HepG2 (cell line): ENCODE results near the gene ASB8. TPM values are rescaled to one million over a fixed set of nuclear protein-coding genes. Genes with fewer than 3 reads are reported as not detected.

Experiments used
- CEBPZ ChIP-seq: IDR thresholded peaks from 2 replicates; pipeline ENCODE4 v1.6.1; 2012; ENCODE audit warnings: low read length, improper control_type of control experiment
- EHMT2 ChIP-seq: fragments of 200-600 bp; sonication (generic); IDR thresholded peaks from 2 replicates; pipeline ENCODE4 v1.7.0; 2017; ENCODE audit warnings: antibody characterized with exemption, low read depth, low read length, borderline replicate concordance
- FLYWCH1 ChIP-seq: sonication (generic); formaldehyde crosslinking; IDR thresholded peaks from 2 replicates; pipeline ENCODE4 v1.8.1; 2023; ENCODE audit warnings: mild to moderate bottlenecking, missing genetic modification reagents
- GZF1 ChIP-seq: sonication (generic); formaldehyde crosslinking; IDR thresholded peaks from 2 replicates; pipeline ENCODE4 v1.5.1; 2020; ENCODE audit warnings: mild to moderate bottlenecking, missing genetic modification reagents
- IRF9 ChIP-seq: sonication (generic); formaldehyde crosslinking; IDR thresholded peaks from 2 replicates; pipeline ENCODE4 v1.8.0; 2022; ENCODE audit warnings: missing genetic modification reagents, mild to moderate bottlenecking, borderline replicate concordance
- KDM3A ChIP-seq: IDR thresholded peaks from 2 replicates; pipeline ENCODE4 v1.6.1; 2018; ENCODE audit warnings: low read depth, missing compliant biosample characterization
- MTA1 ChIP-seq: sonication (generic); formaldehyde crosslinking; IDR thresholded peaks from 2 replicates; pipeline ENCODE4 v1.4.0; 2020; ENCODE audit warnings: missing genetic modification reagents, mild to moderate bottlenecking, borderline replicate concordance
- PLSCR1 ChIP-seq: sonication (generic); formaldehyde crosslinking; IDR thresholded peaks from 2 replicates; pipeline ENCODE4 v1.5.0; 2020; ENCODE audit warnings: missing genetic modification reagents, mild to moderate bottlenecking, borderline replicate concordance
- SRSF4 ChIP-seq: fragments of 200-400 bp; formaldehyde crosslinking; IDR thresholded peaks from one replicate; pipeline ENCODE4 v1.6.1; 2018; ENCODE audit warnings: mild to moderate bottlenecking, low read depth, low read length, moderate library complexity; ENCODE audit not compliant: poor library complexity, severe bottlenecking
- TOE1 ChIP-seq: sonication (generic); formaldehyde crosslinking; IDR thresholded peaks from 2 replicates; pipeline ENCODE4 v1.4.0; 2020; ENCODE audit warnings: mild to moderate bottlenecking, missing genetic modification reagents
- ZBED4 ChIP-seq: sonication (generic); formaldehyde crosslinking; IDR thresholded peaks from 2 replicates; pipeline ENCODE4 v1.4.0; 2020; ENCODE audit warnings: missing genetic modification reagents, borderline replicate concordance
- ZBTB4 ChIP-seq: sonication (generic); formaldehyde crosslinking; IDR thresholded peaks from 2 replicates; pipeline ENCODE4 v1.4.0; 2020; ENCODE audit warnings: missing genetic modification reagents, mild to moderate bottlenecking, borderline replicate concordance
- ZNF777 ChIP-seq: sonication (generic); formaldehyde crosslinking; IDR thresholded peaks from 2 replicates; pipeline ENCODE4 v1.4.0; 2020; ENCODE audit warnings: missing genetic modification reagents
- ZNF781 ChIP-seq: sonication (generic); formaldehyde crosslinking; IDR thresholded peaks from 2 replicates; pipeline ENCODE4 v1.5.1; 2020; ENCODE audit warnings: borderline replicate concordance, mild to moderate bottlenecking, missing genetic modification reagents; ENCODE audit errors: not compliant biosample characterization
- polyA plus RNA-seq, 8 experiments: library from polyadenylated mRNA; depleted of rRNA in 3 of 8; stranded (reverse) in 7 of 8; unstranded in 1 of 8; fragments of >200 nt; fragmentation: Illumina TruSeq in 4 of 8; extraction: Trizol in 4 of 8; gene quantifications; 2 replicates each; pipeline versions ENCODE4 v1.2.1 to v1.2.3, GENCODE V29; 2011 to 2016; ENCODE audit warnings: low read depth in 4 of 8, missing spikeins in 1 of 8, mixed read lengths in 1 of 8; ENCODE audit not compliant: insufficient read depth in 1 of 8
- total RNA-seq, 5 experiments: library from RNA; depleted of rRNA; stranded (reverse); fragments of >200 nt; fragmentation: Illumina TruSeq; extraction: Trizol; gene quantifications; 2 replicates each; pipeline ENCODE4 v1.2.3, GENCODE V29; 2016; ENCODE audit warnings: low read depth in 1 of 5

ASB8 gene
- total and polyA plus RNA-seq, 2 of the 13 experiments (the other 11 are each of a cell fraction or from before 2014, with no cell fraction given): 14.0 to 15.5 TPM

- TF ChIP-seq ZBTB4 (no peak), KDM3A (CRISPR knock-in tag) (0 out of 2 replicates have a peak, but pooled peaks have one; percentile 46), CEBPZ (no peak), TOE1 (no peak), EHMT2 (0 out of 2 replicates have a peak, but pooled peaks have one; percentile 14), GZF1 (CRISPR knock-in tag) (peak; percentile 31; the same call in 1 of the 2 replicates), ZNF777 (CRISPR knock-in tag) (no peak), SRSF4 (no peak), ZBED4 (peak; percentile 82; the same call in 1 of the 2 replicates), MTA1 (CRISPR knock-in tag) (peak; percentile 77; the same call in 1 of the 2 replicates), PLSCR1 (no peak), IRF9 (CRISPR knock-in tag) (no peak), ZNF781 (CRISPR knock-in tag) (peak; percentile 96), FLYWCH1 (CRISPR knock-in tag) (no peak)
Measured at GRCh38 chr12:48157018-48157888, at the start of gene ASB8 (continued).
